HCT116 (cell line): Measurements from ENCODE around the gene S100A7. TPM values are rescaled to one million over a fixed set of nuclear protein-coding genes. Genes with fewer than 3 reads are reported as not detected.
A peak's percentile ranks its signal among the peaks of the same experiment; 100 is the strongest.

ENCODE experiments used
- ATAC-seq: fragments of 200-7000 bp; cut with Tn5 transposase; 2 replicates; pipeline ENCODE4 v1.9.1; 2020; ENCODE audit warnings: mild to moderate bottlenecking, moderate library complexity
- BruUV-seq: library from RNA; stranded (reverse); fragments of 400-500 nt; replicated peaks from 2 replicates; lab custom pipeline; 2021; lab: Mats Ljungman, UMichigan
- CTCF ChIA-PET: fragments of 300-600 bp; sonication (Branson Sonifier 250); formaldehyde crosslinking; loops from one replicate; lab custom pipeline; 2021; ENCODE audit warnings: antibody characterized with exemption; lab: Charles Lee
- POLR2A ChIA-PET: fragments of 300-600, 350-600 bp; sonication (Branson Sonifier 250); formaldehyde crosslinking; loops from one replicate; lab custom pipeline; 2021; ENCODE audit warnings: antibody characterized with exemption; lab: Charles Lee
- RAD21 ChIA-PET, 2 experiments: fragments of 300-600 bp; sonication (Branson Sonifier 250); formaldehyde crosslinking; loops; one replicate each; lab custom pipeline; 2023; ENCODE audit warnings: low total read pairs in 2 of 2; ENCODE audit not compliant: uncharacterized antibody in 2 of 2, unreplicated experiment in 2 of 2, low non-redundant PET in 1 of 2; lab: Charles Lee
- DNase-seq: peaks from one replicate; pipeline ENCODE4 v3.0.0-alpha.2; 2010; ENCODE audit warnings: low read depth, low spot score
- H2AFZ ChIP-seq: fragments of 200-600 bp; shearing (Covaris generic), sonication (generic); 2 replicates; pipeline ENCODE4 v1.6.1; 2017; ENCODE audit warnings: low read depth, mixed run types, mixed read lengths, antibody characterized with exemption, low read length; ENCODE audit not compliant: poor library complexity, severe bottlenecking
- H3K27ac ChIP-seq: 2 replicates; pipeline ENCODE4 v1.5.1; 2012; ENCODE audit warnings: low read depth, low read length
- H3K27me3 ChIP-seq: fragments of 200-600 bp; sonication (generic); 2 replicates; pipeline ENCODE4 v1.6.1; 2016; ENCODE audit warnings: mixed run types, low read length, mixed read lengths; ENCODE audit not compliant: insufficient read depth
- H3K36me3 ChIP-seq, 2 experiments: fragments of 200-500 bp in 1 of 2; fragments of 200-600 bp in 1 of 2; sonication (Bioruptor generic) in 1 of 2; sonication (generic) in 1 of 2; 2 replicates each; pipeline versions ENCODE4 v1.5.1 to v1.6.1; 2014 to 2016; ENCODE audit warnings: low read length in 2 of 2, inconsistent platforms in 1 of 2, mixed read lengths in 1 of 2, mixed run types in 1 of 2; ENCODE audit not compliant: insufficient read depth in 2 of 2, control insufficient read depth in 1 of 2
- H3K4me1 ChIP-seq, 2 experiments: fragments of 200-600 bp in 1 of 2; sonication (generic) in 1 of 2; 2 replicates each; pipeline versions ENCODE4 v1.5.1 to v1.6.1; 2012 to 2017; ENCODE audit warnings: low read length in 2 of 2, inconsistent platforms in 1 of 2, mild to moderate bottlenecking in 1 of 2, mixed read lengths in 1 of 2, mixed run types in 1 of 2, moderate library complexity in 1 of 2; ENCODE audit not compliant: insufficient read depth in 2 of 2, control insufficient read depth in 1 of 2
- H3K4me2 ChIP-seq: fragments of 200-600 bp; sonication (generic); 2 replicates; pipeline ENCODE4 v1.6.1; 2017; ENCODE audit warnings: mixed run types, low read length, mixed read lengths
- H3K4me3 ChIP-seq, 2 experiments: fragments of 200-600 bp in 1 of 2; sonication (generic) in 1 of 2; replicated peaks in 1 of 2; 2 replicates each; pipeline ENCODE4 v1.5.1; 2011 to 2016; ENCODE audit warnings: low read length in 2 of 2, control low read depth in 1 of 2, low read depth in 1 of 2, mild to moderate bottlenecking in 1 of 2, mixed read lengths in 1 of 2, mixed run types in 1 of 2
- H3K79me2 ChIP-seq: fragments of 200-600 bp; sonication (generic); 2 replicates; pipeline ENCODE4 v1.6.1; 2017; ENCODE audit warnings: mild to moderate bottlenecking, mixed run types, low read length, moderate library complexity, mixed read lengths; ENCODE audit not compliant: insufficient read depth
- H3K9ac ChIP-seq: fragments of 200-600 bp; sonication (generic); 2 replicates; pipeline ENCODE4 v1.6.1; 2016; ENCODE audit warnings: low read length, mixed read lengths
- H3K9me2 ChIP-seq: fragments of 200-600 bp; sonication (generic), shearing (Covaris generic); 2 replicates; pipeline ENCODE4 v1.6.1; 2017; ENCODE audit warnings: mixed run types, mild to moderate bottlenecking, moderate library complexity; ENCODE audit not compliant: insufficient read depth
- H3K9me3 ChIP-seq, 2 experiments: fragments of 200-500 bp in 1 of 2; fragments of 200-600 bp in 1 of 2; sonication (Bioruptor generic) in 1 of 2; sonication (generic) in 1 of 2; 2 replicates each; pipeline ENCODE4 v1.6.1; 2014 to 2017; ENCODE audit warnings: low read length in 2 of 2, mixed read lengths in 2 of 2, inconsistent platforms in 1 of 2, low read depth in 1 of 2, mild to moderate bottlenecking in 1 of 2, mixed run types in 1 of 2, moderate library complexity in 1 of 2; ENCODE audit not compliant: control insufficient read depth in 1 of 2, insufficient read depth in 1 of 2
- H4K20me1 ChIP-seq: fragments of 200-600 bp; sonication (generic), shearing (Covaris generic); 2 replicates; pipeline ENCODE4 v1.6.1; 2017; ENCODE audit warnings: mixed run types, mild to moderate bottlenecking, moderate library complexity; ENCODE audit not compliant: insufficient read depth
- EGR1 ChIP-seq: IDR thresholded peaks from 2 replicates; pipeline ENCODE4 v1.6.1; 2012; ENCODE audit warnings: low read depth
- RAD21 ChIP-seq: IDR thresholded peaks from 2 replicates; pipeline ENCODE4 v1.6.1; 2012; ENCODE audit warnings: low read depth, mild to moderate bottlenecking
- YY1 ChIP-seq: IDR thresholded peaks from 2 replicates; pipeline ENCODE4 v1.6.1; 2011; ENCODE audit warnings: low read length, low read depth, moderate library complexity, mild to moderate bottlenecking; ENCODE audit not compliant: insufficient replicate concordance; ENCODE audit errors: extremely low read depth
- intact Hi-C: fragments of 100-400 bp; cut with micrococcal nuclease; formaldehyde crosslinking; loops from 2 replicates; pipeline ENCODE4 v1.10.0; 2022
- total RNA-seq: library from RNA; stranded (reverse); gene quantifications from one replicate; pipeline ENCODE4 v1.2.1, GENCODE V29; 2021; ENCODE audit not compliant: unreplicated experiment
- TF ChIP-seq, protein P1 (sequence below), 3 experiments: fragments of 200-600 bp in 1 of 3; sonication (generic) in 1 of 3; IDR thresholded peaks in 2 of 3; conservative IDR thresholded peaks in 1 of 3; 2 replicates each; pipeline ENCODE4 v1.5.1; 2012 to 2017; ENCODE audit warnings: low read depth in 2 of 3, low read length in 2 of 3, antibody characterized with exemption in 1 of 3, borderline replicate concordance in 1 of 3, control low read depth in 1 of 3, mild to moderate bottlenecking in 1 of 3, mixed read lengths in 1 of 3, mixed run types in 1 of 3, moderate library complexity in 1 of 3; ENCODE audit not compliant: insufficient read depth in 1 of 3
- TF ChIP-seq, protein P2 (sequence below): IDR thresholded peaks from 2 replicates; pipeline ENCODE4 v1.6.1; 2012

Gene S100A7
- total RNA-seq, 1 experiment from 2014 or later: not detected

DNA sequence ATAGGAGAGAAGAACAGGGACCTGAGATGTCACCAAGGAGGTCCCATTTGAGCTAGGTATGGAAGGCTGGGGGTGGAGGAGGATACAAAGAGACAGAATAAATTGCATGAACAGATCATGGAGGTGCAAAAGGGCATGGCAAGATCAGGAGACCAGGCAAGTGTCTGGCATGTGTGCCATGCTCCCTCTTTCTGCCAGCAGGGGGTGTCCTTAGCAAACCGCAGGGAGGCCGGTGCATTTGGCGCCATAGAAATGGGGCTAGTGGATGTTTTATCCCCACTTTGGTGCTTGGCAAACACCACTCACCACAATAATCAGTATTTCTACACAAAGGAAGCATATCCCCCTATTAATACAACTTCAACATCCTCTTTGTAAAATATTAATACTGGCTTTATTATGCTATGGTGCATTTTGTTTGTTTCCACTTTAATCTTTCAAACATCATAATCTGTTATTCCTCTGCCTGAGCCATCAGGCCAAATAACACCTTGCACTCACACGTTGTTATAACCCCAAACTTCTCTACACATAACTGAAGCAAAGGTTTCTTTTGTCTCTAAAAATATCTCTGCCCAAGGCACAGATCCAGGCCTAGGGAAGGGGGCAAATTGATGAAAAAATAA lies 49.4 kb upstream of the S100A7 start:
- RAD21 ChIA-PET: interaction anchor here in 1 of 2 experiments (1.7 kb wide), 1 partner anchor 59 kb away, joined by 9 read pairs; no protein-coding TSS in a partner anchor
- no peak overlapping the region for H3K4me3 ChIP-seq
- no peaks in the 10 kb centered on the region for H3K9me3 ChIP-seq
- intact Hi-C loops: loop anchor here (1.0 to 5.0 kb wide), 3 partner anchors 107 to 477 kb away; partner anchors contain the start of genes RAB13 and S100A14
- peaks cover 23 to 85% of the 10 kb centered on the region in 2 experiments for H3K4me1 ChIP-seq
- DNase-seq (no peak), ATAC-seq (peak; percentile 54)
- POLR2A ChIA-PET: no interaction called here
- no peaks in the 10 kb centered on the region for H4K20me1 ChIP-seq
- no peaks in the 10 kb centered on the region for H3K27me3 ChIP-seq
- peak overlapping the region; percentile 39; the same call in 1 of the 2 replicates for H3K27ac ChIP-seq
- H3K79me2 ChIP-seq: no peaks in the 10 kb centered on the region
- CTCF ChIA-PET: interaction anchor here (0.7 to 2.4 kb wide), 10 partner anchors 11 to 477 kb away, joined by 3 to 30 read pairs (median 10); partner anchors contain the start of genes CHTOP, INTS3, RAB13 and S100A13
- no peaks in the 10 kb centered on the region for H3K9me2 ChIP-seq
- no peak overlapping the region for H3K4me2 ChIP-seq
- no peak overlapping the region for H3K9ac ChIP-seq
- TF ChIP-seq, protein P1, sequence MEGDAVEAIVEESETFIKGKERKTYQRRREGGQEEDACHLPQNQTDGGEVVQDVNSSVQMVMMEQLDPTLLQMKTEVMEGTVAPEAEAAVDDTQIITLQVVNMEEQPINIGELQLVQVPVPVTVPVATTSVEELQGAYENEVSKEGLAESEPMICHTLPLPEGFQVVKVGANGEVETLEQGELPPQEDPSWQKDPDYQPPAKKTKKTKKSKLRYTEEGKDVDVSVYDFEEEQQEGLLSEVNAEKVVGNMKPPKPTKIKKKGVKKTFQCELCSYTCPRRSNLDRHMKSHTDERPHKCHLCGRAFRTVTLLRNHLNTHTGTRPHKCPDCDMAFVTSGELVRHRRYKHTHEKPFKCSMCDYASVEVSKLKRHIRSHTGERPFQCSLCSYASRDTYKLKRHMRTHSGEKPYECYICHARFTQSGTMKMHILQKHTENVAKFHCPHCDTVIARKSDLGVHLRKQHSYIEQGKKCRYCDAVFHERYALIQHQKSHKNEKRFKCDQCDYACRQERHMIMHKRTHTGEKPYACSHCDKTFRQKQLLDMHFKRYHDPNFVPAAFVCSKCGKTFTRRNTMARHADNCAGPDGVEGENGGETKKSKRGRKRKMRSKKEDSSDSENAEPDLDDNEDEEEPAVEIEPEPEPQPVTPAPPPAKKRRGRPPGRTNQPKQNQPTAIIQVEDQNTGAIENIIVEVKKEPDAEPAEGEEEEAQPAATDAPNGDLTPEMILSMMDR (IDR thresholded peaks at IDR 0.05 in 2 of 3, conservative IDR thresholded peaks at IDR 0.05 in 1 of 3; ENCODE audit: borderline replicate concordance in 1 of 3, insufficient read depth in 1 of 3, low read depth in 2 of 3, low read length in 2 of 3): peak; percentile 66 to 92 (median 89)
- TF ChIP-seq YY1 (peak; percentile 64), RAD21 (peak; percentile 80), EGR1 (no peak)
- TF ChIP-seq, protein P2, sequence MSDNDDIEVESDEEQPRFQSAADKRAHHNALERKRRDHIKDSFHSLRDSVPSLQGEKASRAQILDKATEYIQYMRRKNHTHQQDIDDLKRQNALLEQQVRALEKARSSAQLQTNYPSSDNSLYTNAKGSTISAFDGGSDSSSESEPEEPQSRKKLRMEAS: peak; percentile 46; the same call in 1 of the 2 replicates
- no TSS peak for BruUV-seq
- no peaks in the 10 kb centered on the region for H3K36me3 ChIP-seq
- H2AFZ ChIP-seq: peak overlapping the region; percentile 47
